Measurements from ENCODE around the gene WASHC2A.
"Not testable (repeated sequence)": the region's sequence is repeated elsewhere in the genome, so short reads cannot be mapped to it uniquely, and the experiment has no call there.

Gene WASHC2A

GRCh38 chr10:50059946-50060345 is 7.8 kb upstream of the WASHC2A start:
- not testable (repeated sequence) for DNase-seq (ENCODE audit: low read depth in 3 of 3)

- DNase-seq (ENCODE audit: low read depth in 3 of 3) = not testable (repeated sequence)
These were observed 6.2 kb upstream of the WASHC2A start for GRCh38 chr10:50061548-50061947.

- no peak for DNase-seq (ENCODE audit: low read depth in 3 of 3)
These were observed 4.7 kb upstream of the WASHC2A start for GRCh38 chr10:50063100-50063499.

- not testable (repeated sequence) for DNase-seq (ENCODE audit: low read depth in 3 of 3)
These were observed 552 bp downstream of the WASHC2A start for GRCh38 chr10:50068352-50068659.

- not testable (repeated sequence) for DNase-seq (ENCODE audit: low read depth in 3 of 3)
These were observed 7.4 kb downstream of the WASHC2A start for GRCh38 chr10:50075139-50075538.

GRCh38 chr10:50075544-50075943 is 7.8 kb downstream of the WASHC2A start:
- DNase-seq (ENCODE audit: low read depth in 3 of 3) = not testable (repeated sequence)

- DNase-seq (ENCODE audit: low read depth in 3 of 3) = not testable (repeated sequence)
These were observed 23.6 kb downstream of the WASHC2A start for GRCh38 chr10:50091304-50091703.

- DNase-seq (ENCODE audit: low read depth in 3 of 3) = not testable (repeated sequence)
These were observed 25.2 kb downstream of the WASHC2A start for GRCh38 chr10:50092928-50093327.

GRCh38 chr10:50094630-50095029 is 26.9 kb downstream of the WASHC2A start:
- not testable (repeated sequence) for DNase-seq (ENCODE audit: low read depth in 3 of 3)

- not testable (repeated sequence) for DNase-seq (ENCODE audit: low read depth in 3 of 3)
These were observed 27.6 kb downstream of the WASHC2A start for GRCh38 chr10:50095402-50095801.

- DNase-seq (ENCODE audit: low read depth in 3 of 3) = not testable (repeated sequence)
These were observed 29.0 kb downstream of the WASHC2A start for GRCh38 chr10:50096722-50097121.

- not testable (repeated sequence) for DNase-seq (ENCODE audit: low read depth in 3 of 3)
These were observed 30.9 kb downstream of the WASHC2A start for GRCh38 chr10:50098645-50099044.

GRCh38 chr10:50101139-50101582 is 33.4 kb downstream of the WASHC2A start:
- DNase-seq (ENCODE audit: low read depth in 3 of 3) = not testable (repeated sequence)

GRCh38 chr10:50101747-50102146 is 34.0 kb downstream of the WASHC2A start:
- DNase-seq (ENCODE audit: low read depth in 3 of 3) = not testable (repeated sequence)

- not testable (repeated sequence) for DNase-seq (ENCODE audit: low read depth in 3 of 3)
These were observed 34.5 kb downstream of the WASHC2A start for GRCh38 chr10:50102267-50102666.

- not testable (repeated sequence) for DNase-seq (ENCODE audit: low read depth in 3 of 3)
These were observed 41.4 kb downstream of the WASHC2A start for GRCh38 chr10:50108999-50109698.

GRCh38 chr10:50112419-50113112 is 44.8 kb downstream of the WASHC2A start:
- DNase-seq (ENCODE audit: low read depth in 3 of 3) = not testable (repeated sequence)

- not testable (repeated sequence) for DNase-seq (ENCODE audit: low read depth in 3 of 3)
These were observed 59.0 kb downstream of the WASHC2A start for GRCh38 chr10:50126765-50127164.

- not testable (repeated sequence) for DNase-seq (ENCODE audit: low read depth in 3 of 3)
These were observed 60.1 kb downstream of the WASHC2A start for GRCh38 chr10:50127770-50128292.

GRCh38 chr10:50131245-50131965 is 63.7 kb downstream of the WASHC2A start:
- not testable (repeated sequence) for DNase-seq (ENCODE audit: low read depth in 3 of 3)

GRCh38 chr10:50132322-50132721 is 64.6 kb downstream of the WASHC2A start:
- not testable (repeated sequence) for DNase-seq (ENCODE audit: low read depth in 3 of 3)

- DNase-seq (ENCODE audit: low read depth in 3 of 3) = not testable (repeated sequence)
These were observed 65.1 kb downstream of the WASHC2A start for GRCh38 chr10:50132841-50133240.

All from stimulated activated CD4-positive, alpha-beta T cell treated with anti-CD3 and anti-CD28 coated beads, TNF-alpha, amount 100 ng/mL, for 24 hours (primary cell).